CD4-positive, alpha-beta T cell treated with Interleukin-17A for 1 hour (primary cell): Measurements from ENCODE around the gene DNAAF8.

ENCODE experiments used
- DNase-seq: peaks from one replicate; pipeline ENCODE4 v3.0.0-alpha.2; 2020

DNAAF8 gene

GRCh38 chr16:4753227-4753626 is 18.9 kb downstream of the DNAAF8 start:
- no peak for DNase-seq

GRCh38 chr16:4754865-4755264 is 20.5 kb downstream of the DNAAF8 start:
- no peak for DNase-seq

GRCh38 chr16:4755687-4756086 is 21.4 kb downstream of the DNAAF8 start:
- no peak for DNase-seq

GRCh38 chr16:4760221-4760910 is 26.0 kb downstream of the DNAAF8 start:
- no peak for DNase-seq

- DNase-seq: no peak
Measured at GRCh38 chr16:4762205-4762604, 27.9 kb downstream of the DNAAF8 start.

GRCh38 chr16:4763791-4764190 is 29.5 kb downstream of the DNAAF8 start:
- DNase-seq: no peak

- DNase-seq: no peak
Measured at GRCh38 chr16:4765511-4766474, 31.5 kb downstream of the DNAAF8 start.

GRCh38 chr16:4766875-4767628 is 32.7 kb downstream of the DNAAF8 start, which contains the start of gene ZNF500:
ZNF500 (minus strand) TSS chr16:4767162; CDS start chr16:4765978, 1,184 bp downstream.
- peak; percentile 97 for DNase-seq

GRCh38 chr16:4767872-4768548 is 33.7 kb downstream of the DNAAF8 start:
- DNase-seq: peak; percentile 28

- peak; percentile 91 for DNase-seq
Measured at GRCh38 chr16:4768549-4769305, 34.4 kb downstream of the DNAAF8 start.

GRCh38 chr16:4769306-4769638 is 34.9 kb downstream of the DNAAF8 start:
- no peak for DNase-seq

- DNase-seq: no peak
Measured at GRCh38 chr16:4771646-4772045, 37.3 kb downstream of the DNAAF8 start.

GRCh38 chr16:4772351-4772750 is 38.0 kb downstream of the DNAAF8 start:
- DNase-seq: no peak

- DNase-seq: no peak
Measured at GRCh38 chr16:4775005-4775404, 40.7 kb downstream of the DNAAF8 start.

GRCh38 chr16:4776141-4776705 is 41.9 kb downstream of the DNAAF8 start:
- DNase-seq: no peak

- DNase-seq: no peak
Measured at GRCh38 chr16:4777339-4778049, 43.2 kb downstream of the DNAAF8 start.

- DNase-seq: no peak
Measured at GRCh38 chr16:4778050-4778392, 43.7 kb downstream of the DNAAF8 start.

GRCh38 chr16:4780235-4780634 is 45.9 kb downstream of the DNAAF8 start:
- DNase-seq: no peak

GRCh38 chr16:4783251-4783950 is 49.1 kb downstream of the DNAAF8 start:
- no peak for DNase-seq

GRCh38 chr16:4783951-4784336 is 49.6 kb downstream of the DNAAF8 start:
- no peak for DNase-seq
